ENCODE data around the gene MYBBP1A. TPM values are rescaled to one million over a fixed set of nuclear protein-coding genes. Genes with fewer than 3 reads are reported as not detected.
A peak's percentile ranks its signal among the peaks of the same experiment; 100 is the strongest.

Gene MYBBP1A
- total and polyA plus RNA-seq, 4 donors = 12.2 to 23.3 (median 20.0) TPM

GRCh38 chr17:4600563-4600962 is 45.4 kb upstream of the MYBBP1A start:
- H3K36me3 ChIP-seq (ENCODE audit: control insufficient read depth in 4 of 4, insufficient read depth in 3 of 4, low read depth in 1 of 4, low read length in 3 of 4) = no peaks in the 10 kb centered on the region
- H3K9ac ChIP-seq (ENCODE audit: low read depth in 1 of 2, low read length in 2 of 2) = no peak overlapping the region
- H3K27ac ChIP-seq (ENCODE audit: low read depth in 1 of 2, low read length in 2 of 2) = no peak overlapping the region
- 52% methylated on average over 13 of the region's 13 CpGs for WGBS
- H3K9me3 ChIP-seq (ENCODE audit: control insufficient read depth in 4 of 4, low read length in 3 of 4) = no peaks in the 10 kb centered on the region
- H3K4me3 ChIP-seq (ENCODE audit: low read depth in 1 of 3, low read length in 3 of 3) = no peak overlapping the region
- no peak for DNase-seq (ENCODE audit: low spot score)
- H3K4me1 ChIP-seq (ENCODE audit: control insufficient read depth in 4 of 4, insufficient read depth in 4 of 4, low read length in 3 of 4) = no peaks in the 10 kb centered on the region
- no peaks in the 10 kb centered on the region for H3K27me3 ChIP-seq (ENCODE audit: control insufficient read depth in 4 of 4, insufficient read depth in 4 of 4, low read length in 3 of 4)
- TF ChIP-seq EGR1 (IDR thresholded peaks at IDR 0.05; ENCODE audit: low read depth in 2 of 2) = no peak

GRCh38 chr17:4599505-4600281 is 44.5 kb upstream of the MYBBP1A start:
- 43% methylated on average over 25 of the region's 25 CpGs for WGBS
- H3K36me3 ChIP-seq (ENCODE audit: control insufficient read depth in 4 of 4, insufficient read depth in 3 of 4, low read depth in 1 of 4, low read length in 3 of 4) = no peaks in the 10 kb centered on the region
- H3K4me3 ChIP-seq (ENCODE audit: low read depth in 1 of 3, low read length in 3 of 3) = no peak overlapping the region
- no peak overlapping the region for H3K9ac ChIP-seq (ENCODE audit: low read depth in 1 of 2, low read length in 2 of 2)
- peak overlapping the region in 1 of 2 donors; percentile 35 for H3K27ac ChIP-seq (ENCODE audit: low read depth in 1 of 2, low read length in 2 of 2)
- TF ChIP-seq, protein P1, sequence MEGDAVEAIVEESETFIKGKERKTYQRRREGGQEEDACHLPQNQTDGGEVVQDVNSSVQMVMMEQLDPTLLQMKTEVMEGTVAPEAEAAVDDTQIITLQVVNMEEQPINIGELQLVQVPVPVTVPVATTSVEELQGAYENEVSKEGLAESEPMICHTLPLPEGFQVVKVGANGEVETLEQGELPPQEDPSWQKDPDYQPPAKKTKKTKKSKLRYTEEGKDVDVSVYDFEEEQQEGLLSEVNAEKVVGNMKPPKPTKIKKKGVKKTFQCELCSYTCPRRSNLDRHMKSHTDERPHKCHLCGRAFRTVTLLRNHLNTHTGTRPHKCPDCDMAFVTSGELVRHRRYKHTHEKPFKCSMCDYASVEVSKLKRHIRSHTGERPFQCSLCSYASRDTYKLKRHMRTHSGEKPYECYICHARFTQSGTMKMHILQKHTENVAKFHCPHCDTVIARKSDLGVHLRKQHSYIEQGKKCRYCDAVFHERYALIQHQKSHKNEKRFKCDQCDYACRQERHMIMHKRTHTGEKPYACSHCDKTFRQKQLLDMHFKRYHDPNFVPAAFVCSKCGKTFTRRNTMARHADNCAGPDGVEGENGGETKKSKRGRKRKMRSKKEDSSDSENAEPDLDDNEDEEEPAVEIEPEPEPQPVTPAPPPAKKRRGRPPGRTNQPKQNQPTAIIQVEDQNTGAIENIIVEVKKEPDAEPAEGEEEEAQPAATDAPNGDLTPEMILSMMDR (IDR thresholded peaks at IDR 0.05; ENCODE audit: low read depth, low read length, missing input control) = no peak
- no peak for TF ChIP-seq TAF1 (conservative IDR thresholded peaks at IDR 0.05)
- peak; percentile 41 for TF ChIP-seq NR2F2 (IDR thresholded peaks at IDR 0.05)
- TF ChIP-seq RAD21 (IDR thresholded peaks at IDR 0.05) = no peak
- no peak for TF ChIP-seq GABPA (IDR thresholded peaks at IDR 0.05 in 1 of 2, conservative IDR thresholded peaks at IDR 0.05 in 1 of 2)
- no peaks in the 10 kb centered on the region for H3K27me3 ChIP-seq (ENCODE audit: control insufficient read depth in 4 of 4, insufficient read depth in 4 of 4, low read length in 3 of 4)
- H3K9me3 ChIP-seq (ENCODE audit: control insufficient read depth in 4 of 4, low read length in 3 of 4) = no peaks in the 10 kb centered on the region
- no peak for DNase-seq (ENCODE audit: low spot score)
- H3K4me1 ChIP-seq (ENCODE audit: control insufficient read depth in 4 of 4, insufficient read depth in 4 of 4, low read length in 3 of 4) = no peaks in the 10 kb centered on the region

GRCh38 chr17:4598776-4599504 is 43.8 kb upstream of the MYBBP1A start:
- DNase-seq (ENCODE audit: low spot score) = no peak
- TF ChIP-seq YY1 (IDR thresholded peaks at IDR 0.05) (no peak), HNF4A (conservative IDR thresholded peaks at IDR 0.05) (no peak), RAD21 (IDR thresholded peaks at IDR 0.05) (no peak), FOXA2 (IDR thresholded peaks at IDR 0.05) (no peak), RXRA (IDR thresholded peaks at IDR 0.05) (no peak)
- TF ChIP-seq, protein P2, sequence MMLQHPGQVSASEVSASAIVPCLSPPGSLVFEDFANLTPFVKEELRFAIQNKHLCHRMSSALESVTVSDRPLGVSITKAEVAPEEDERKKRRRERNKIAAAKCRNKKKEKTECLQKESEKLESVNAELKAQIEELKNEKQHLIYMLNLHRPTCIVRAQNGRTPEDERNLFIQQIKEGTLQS (IDR thresholded peaks at IDR 0.05) = no peak
- TF ChIP-seq, protein P3, sequence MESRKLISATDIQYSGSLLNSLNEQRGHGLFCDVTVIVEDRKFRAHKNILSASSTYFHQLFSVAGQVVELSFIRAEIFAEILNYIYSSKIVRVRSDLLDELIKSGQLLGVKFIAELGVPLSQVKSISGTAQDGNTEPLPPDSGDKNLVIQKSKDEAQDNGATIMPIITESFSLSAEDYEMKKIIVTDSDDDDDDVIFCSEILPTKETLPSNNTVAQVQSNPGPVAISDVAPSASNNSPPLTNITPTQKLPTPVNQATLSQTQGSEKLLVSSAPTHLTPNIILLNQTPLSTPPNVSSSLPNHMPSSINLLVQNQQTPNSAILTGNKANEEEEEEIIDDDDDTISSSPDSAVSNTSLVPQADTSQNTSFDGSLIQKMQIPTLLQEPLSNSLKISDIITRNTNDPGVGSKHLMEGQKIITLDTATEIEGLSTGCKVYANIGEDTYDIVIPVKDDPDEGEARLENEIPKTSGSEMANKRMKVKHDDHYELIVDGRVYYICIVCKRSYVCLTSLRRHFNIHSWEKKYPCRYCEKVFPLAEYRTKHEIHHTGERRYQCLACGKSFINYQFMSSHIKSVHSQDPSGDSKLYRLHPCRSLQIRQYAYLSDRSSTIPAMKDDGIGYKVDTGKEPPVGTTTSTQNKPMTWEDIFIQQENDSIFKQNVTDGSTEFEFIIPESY (IDR thresholded peaks at IDR 0.05) = no peak
- no peaks in the 10 kb centered on the region for H3K36me3 ChIP-seq (ENCODE audit: control insufficient read depth in 4 of 4, insufficient read depth in 3 of 4, low read depth in 1 of 4, low read length in 3 of 4)
- H3K27me3 ChIP-seq (ENCODE audit: control insufficient read depth in 4 of 4, insufficient read depth in 4 of 4, low read length in 3 of 4) = no peaks in the 10 kb centered on the region
- no peaks in the 10 kb centered on the region for H3K4me1 ChIP-seq (ENCODE audit: control insufficient read depth in 4 of 4, insufficient read depth in 4 of 4, low read length in 3 of 4)
- WGBS = 66% methylated on average over 20 of the region's 20 CpGs
- no peak overlapping the region for H3K9ac ChIP-seq (ENCODE audit: low read depth in 1 of 2, low read length in 2 of 2)
- H3K27ac ChIP-seq (ENCODE audit: low read depth in 1 of 2, low read length in 2 of 2) = peak overlapping the region in 1 of 2 donors; percentile 35
- no peak overlapping the region for H3K4me3 ChIP-seq (ENCODE audit: low read depth in 1 of 3, low read length in 3 of 3)
- no peaks in the 10 kb centered on the region for H3K9me3 ChIP-seq (ENCODE audit: control insufficient read depth in 4 of 4, low read length in 3 of 4)

Data from liver (tissue), 9 donors.